Panc1 (cell line): ENCODE results near the gene SULT6B1. TPM values are rescaled to one million over a fixed set of nuclear protein-coding genes. Genes with fewer than 3 reads are reported as not detected.
"Not testable (repeated sequence)": the region's sequence is repeated elsewhere in the genome, so short reads cannot be mapped to it uniquely, and the experiment has no call there.

Experiments used
- ATAC-seq: fragments of 200-7000 bp; cut with Tn5 transposase; 2 replicates; pipeline ENCODE4 v1.9.1; 2020; ENCODE audit warnings: mild to moderate bottlenecking, moderate library complexity
- BruUV-seq: library from RNA; stranded (reverse); fragments of 400-500 nt; replicated peaks from 2 replicates; lab custom pipeline; 2021; lab: Mats Ljungman, UMichigan
- CTCF ChIA-PET: fragments of 300-600 bp; sonication (Branson Sonifier 250); formaldehyde crosslinking; loops from one replicate; lab custom pipeline; 2022; ENCODE audit warnings: antibody characterized with exemption; lab: Charles Lee
- POLR2A ChIA-PET: fragments of 300-600 bp; sonication (Branson Sonifier 250); formaldehyde crosslinking; loops from one replicate; lab custom pipeline; 2022; ENCODE audit warnings: antibody characterized with exemption; lab: Charles Lee
- DNase-seq: peaks from one replicate; pipeline ENCODE4 v3.0.0-alpha.2; 2010; ENCODE audit warnings: low read depth, low spot score
- H3K27ac ChIP-seq: 2 replicates; pipeline ENCODE4 v1.5.1; 2011; ENCODE audit warnings: mild to moderate bottlenecking, low read length, inconsistent platforms
- H3K27me3 ChIP-seq: fragments of 200-500 bp; sonication (Bioruptor generic); 2 replicates; pipeline ENCODE4 v1.6.0; 2014; ENCODE audit warnings: low read length, inconsistent platforms; ENCODE audit not compliant: control insufficient read depth, insufficient read depth
- H3K36me3 ChIP-seq: fragments of 200-500 bp; sonication (Bioruptor generic); 2 replicates; pipeline ENCODE4 v1.5.1; 2014; ENCODE audit warnings: inconsistent platforms, mild to moderate bottlenecking, low read length, moderate library complexity; ENCODE audit not compliant: control insufficient read depth, insufficient read depth
- H3K4me1 ChIP-seq: 2 replicates; pipeline ENCODE4 v1.5.1; 2011; ENCODE audit warnings: inconsistent platforms, mild to moderate bottlenecking, low read length, moderate library complexity; ENCODE audit not compliant: control insufficient read depth, insufficient read depth
- H3K4me3 ChIP-seq, 2 experiments: 2 replicates each; pipeline ENCODE4 v1.5.1; 2011 to 2012; ENCODE audit warnings: low read depth in 2 of 2, low read length in 2 of 2, mild to moderate bottlenecking in 2 of 2, inconsistent platforms in 1 of 2, moderate library complexity in 1 of 2
- H3K9me3 ChIP-seq: fragments of 200-500 bp; sonication (Bioruptor generic); 2 replicates; pipeline ENCODE4 v1.5.1; 2014; ENCODE audit warnings: low read depth, mild to moderate bottlenecking, inconsistent platforms, low read length, moderate library complexity; ENCODE audit not compliant: control insufficient read depth, insufficient read depth
- POLR2AphosphoS5 ChIP-seq: IDR thresholded peaks from 2 replicates; pipeline ENCODE4 v1.6.1; 2012; ENCODE audit warnings: mild to moderate bottlenecking, low read depth, low read length, moderate library complexity
- SIN3A ChIP-seq: IDR thresholded peaks from 2 replicates; pipeline ENCODE4 v1.6.1; 2012; ENCODE audit warnings: low read depth, mild to moderate bottlenecking, low read length, moderate library complexity, borderline replicate concordance; ENCODE audit not compliant: insufficient read depth
- TCF7L2 ChIP-seq: IDR thresholded peaks from 2 replicates; pipeline ENCODE4 v1.6.1; 2011; ENCODE audit warnings: mild to moderate bottlenecking, low read depth, low read length, inconsistent platforms
- in situ Hi-C: cut with HindIII; loops from 2 replicates; pipeline ENCODE4 v1.10.0; 2016; ENCODE audit warnings: low sequenced_read_pairs, low pct_unique_long_range_greater_than_20kb
- intact Hi-C: fragments of 100-400 bp; cut with micrococcal nuclease; formaldehyde crosslinking; loops from one replicate; pipeline ENCODE4 v1.10.0; 2022; ENCODE audit not compliant: unreplicated experiment
- total RNA-seq: library from RNA; stranded (reverse); gene quantifications from one replicate; pipeline ENCODE4 v1.2.1, GENCODE V29; 2021; ENCODE audit not compliant: unreplicated experiment
- TF ChIP-seq, protein P1 (sequence below): fragments of 450-650 bp; IDR thresholded peaks from 2 replicates; pipeline ENCODE4 v1.5.1; 2017; ENCODE audit warnings: mild to moderate bottlenecking
- TF ChIP-seq, protein P2 (sequence below), 2 experiments: IDR thresholded peaks; 2 replicates each; pipeline ENCODE4 v1.6.1; 2011 to 2012; ENCODE audit warnings: low read depth in 2 of 2, control low read depth in 1 of 2, low read length in 1 of 2, mild to moderate bottlenecking in 1 of 2, moderate library complexity in 1 of 2; ENCODE audit not compliant: insufficient read depth in 1 of 2

SULT6B1 gene
- total RNA-seq, 1 experiment from 2014 or later = not detected

- ATAC-seq (no peak), DNase-seq (no peak)
- intact Hi-C loops = no loop called here
- in situ Hi-C loops = no loop called here
- CTCF ChIA-PET = no interaction called here
- peaks cover 64% of the 10 kb centered on the region for H3K36me3 ChIP-seq
- POLR2A ChIA-PET = no interaction called here
- no peaks in the 10 kb centered on the region for H3K4me1 ChIP-seq
- H3K9me3 ChIP-seq = peaks cover 6% of the 10 kb centered on the region; the same call in 1 of the 2 replicates
- no TSS peak for BruUV-seq
- TF ChIP-seq SIN3A (no peak), POLR2AphosphoS5 (no peak), TCF7L2 (no peak)
- TF ChIP-seq, protein P1, sequence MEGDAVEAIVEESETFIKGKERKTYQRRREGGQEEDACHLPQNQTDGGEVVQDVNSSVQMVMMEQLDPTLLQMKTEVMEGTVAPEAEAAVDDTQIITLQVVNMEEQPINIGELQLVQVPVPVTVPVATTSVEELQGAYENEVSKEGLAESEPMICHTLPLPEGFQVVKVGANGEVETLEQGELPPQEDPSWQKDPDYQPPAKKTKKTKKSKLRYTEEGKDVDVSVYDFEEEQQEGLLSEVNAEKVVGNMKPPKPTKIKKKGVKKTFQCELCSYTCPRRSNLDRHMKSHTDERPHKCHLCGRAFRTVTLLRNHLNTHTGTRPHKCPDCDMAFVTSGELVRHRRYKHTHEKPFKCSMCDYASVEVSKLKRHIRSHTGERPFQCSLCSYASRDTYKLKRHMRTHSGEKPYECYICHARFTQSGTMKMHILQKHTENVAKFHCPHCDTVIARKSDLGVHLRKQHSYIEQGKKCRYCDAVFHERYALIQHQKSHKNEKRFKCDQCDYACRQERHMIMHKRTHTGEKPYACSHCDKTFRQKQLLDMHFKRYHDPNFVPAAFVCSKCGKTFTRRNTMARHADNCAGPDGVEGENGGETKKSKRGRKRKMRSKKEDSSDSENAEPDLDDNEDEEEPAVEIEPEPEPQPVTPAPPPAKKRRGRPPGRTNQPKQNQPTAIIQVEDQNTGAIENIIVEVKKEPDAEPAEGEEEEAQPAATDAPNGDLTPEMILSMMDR = no peak
- TF ChIP-seq, protein P2, sequence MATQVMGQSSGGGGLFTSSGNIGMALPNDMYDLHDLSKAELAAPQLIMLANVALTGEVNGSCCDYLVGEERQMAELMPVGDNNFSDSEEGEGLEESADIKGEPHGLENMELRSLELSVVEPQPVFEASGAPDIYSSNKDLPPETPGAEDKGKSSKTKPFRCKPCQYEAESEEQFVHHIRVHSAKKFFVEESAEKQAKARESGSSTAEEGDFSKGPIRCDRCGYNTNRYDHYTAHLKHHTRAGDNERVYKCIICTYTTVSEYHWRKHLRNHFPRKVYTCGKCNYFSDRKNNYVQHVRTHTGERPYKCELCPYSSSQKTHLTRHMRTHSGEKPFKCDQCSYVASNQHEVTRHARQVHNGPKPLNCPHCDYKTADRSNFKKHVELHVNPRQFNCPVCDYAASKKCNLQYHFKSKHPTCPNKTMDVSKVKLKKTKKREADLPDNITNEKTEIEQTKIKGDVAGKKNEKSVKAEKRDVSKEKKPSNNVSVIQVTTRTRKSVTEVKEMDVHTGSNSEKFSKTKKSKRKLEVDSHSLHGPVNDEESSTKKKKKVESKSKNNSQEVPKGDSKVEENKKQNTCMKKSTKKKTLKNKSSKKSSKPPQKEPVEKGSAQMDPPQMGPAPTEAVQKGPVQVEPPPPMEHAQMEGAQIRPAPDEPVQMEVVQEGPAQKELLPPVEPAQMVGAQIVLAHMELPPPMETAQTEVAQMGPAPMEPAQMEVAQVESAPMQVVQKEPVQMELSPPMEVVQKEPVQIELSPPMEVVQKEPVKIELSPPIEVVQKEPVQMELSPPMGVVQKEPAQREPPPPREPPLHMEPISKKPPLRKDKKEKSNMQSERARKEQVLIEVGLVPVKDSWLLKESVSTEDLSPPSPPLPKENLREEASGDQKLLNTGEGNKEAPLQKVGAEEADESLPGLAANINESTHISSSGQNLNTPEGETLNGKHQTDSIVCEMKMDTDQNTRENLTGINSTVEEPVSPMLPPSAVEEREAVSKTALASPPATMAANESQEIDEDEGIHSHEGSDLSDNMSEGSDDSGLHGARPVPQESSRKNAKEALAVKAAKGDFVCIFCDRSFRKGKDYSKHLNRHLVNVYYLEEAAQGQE (IDR thresholded peaks at IDR 0.05; ENCODE audit: insufficient read depth in 1 of 2, low read depth in 2 of 2, low read length in 1 of 2) = no peak
- no peak overlapping the region for H3K27ac ChIP-seq
- H3K4me3 ChIP-seq = no peak overlapping the region
- H3K27me3 ChIP-seq = no peaks in the 10 kb centered on the region
Measured at GRCh38 chr2:37211939-37212338, 23.5 kb upstream of the SULT6B1 start.

GRCh38 chr2:37211212-37211611 is 22.7 kb upstream of the SULT6B1 start:
- Histone ChIP-seq H3K4me3 (no peak overlapping the region), H3K27me3 (no peaks in the 10 kb centered on the region), H3K36me3 (peaks cover 57% of the 10 kb centered on the region), H3K27ac (no peak overlapping the region), H3K4me1 (no peaks in the 10 kb centered on the region), H3K9me3 (peaks cover 6% of the 10 kb centered on the region; the same call in 1 of the 2 replicates)
- ChIA-PET POLR2A (no interaction called here), CTCF (no interaction called here)
- in situ Hi-C loops = no loop called here
- ATAC-seq = no peak
- intact Hi-C loops = no loop called here
- TF ChIP-seq SIN3A (no peak), TCF7L2 (no peak), POLR2AphosphoS5 (no peak)
- TF ChIP-seq, protein P1 = no peak
- TF ChIP-seq, protein P2 (IDR thresholded peaks at IDR 0.05; ENCODE audit: insufficient read depth in 1 of 2, low read depth in 2 of 2, low read length in 1 of 2) = no peak
- no TSS peak for BruUV-seq
- DNase-seq = no peak

GRCh38 chr2:37206760-37207159 is 18.3 kb upstream of the SULT6B1 start:
- ATAC-seq, BruUV-seq, H3K4me1 ChIP-seq, CTCF ChIA-PET, H3K27ac ChIP-seq, intact Hi-C loops, H3K4me3 ChIP-seq, POLR2A ChIA-PET, in situ Hi-C loops, DNase-seq, H3K27me3 ChIP-seq: not testable (repeated sequence)
- Histone ChIP-seq H3K36me3 (peaks cover 43% of the 10 kb centered on the region), H3K9me3 (peaks cover 11% of the 10 kb centered on the region; the same call in 1 of the 2 replicates)
